K562 (cell line): ENCODE measurements around the gene CRTC3. TPM values are rescaled to one million over a fixed set of nuclear protein-coding genes. Genes with fewer than 3 reads are reported as not detected.

Experiments used
- ATAC-seq: fragments of 200-7000 bp; cut with Tn5 transposase; 3 replicates; pipeline ENCODE4 v1.9.1; 2020; ENCODE audit warnings: moderate library complexity
- BruUV-seq: library from RNA; stranded (reverse); fragments of 400-500 nt; replicated peaks from 2 replicates; lab custom pipeline; 2021; lab: Mats Ljungman, UMichigan
- CTCF ChIA-PET: fragments of 300-600 bp; formaldehyde crosslinking; extraction: SDS; loops from one replicate; lab custom pipeline; 2021; ENCODE audit warnings: low intra/inter-chr PET ratio; lab: Yijun Ruan, JAX
- POLR2A ChIA-PET: fragments of 300-600, 350-650 bp; sonication (Branson Sonifier 250); formaldehyde crosslinking; extraction: SDS; loops from one replicate; lab custom pipeline; 2021; ENCODE audit warnings: antibody characterized with exemption, inconsistent platforms; lab: Yijun Ruan, JAX
- DNase-seq, 4 experiments: peaks; one replicate each; pipeline versions ENCODE4 v3.0.0 to v3.0.0-alpha.2; 2011 to 2018; ENCODE audit warnings: low spot score in 3 of 4, mixed read lengths in 3 of 4; ENCODE audit errors: extremely low read depth in 1 of 4
- FAIRE-seq: peaks from 2 replicates; lab custom pipeline; 2011; peaks lifted over from hg19 to GRCh38; lab: Jason Lieb, UNC
- H2AFZ ChIP-seq: 2 replicates; pipeline ENCODE4 v1.6.0; 2011; ENCODE audit warnings: low read depth, low read length, control low read depth, inconsistent platforms
- H3K27ac ChIP-seq: fragments of 200-600 bp; 3 replicates; pipeline ENCODE4 v1.8.0; 2011; ENCODE audit warnings: low read depth, mild to moderate bottlenecking, control low read depth, inconsistent platforms, low read length, moderate library complexity, mixed read lengths; ENCODE audit errors: extremely low read depth
- H3K27me3 ChIP-seq, 2 experiments: fragments of 300-600 bp in 1 of 2; 2 replicates in 1 of 2; 3 replicates in 1 of 2; pipeline versions ENCODE4 v1.6.0 to v1.8.0; 2011; ENCODE audit warnings: inconsistent platforms in 2 of 2, low read length in 2 of 2, mild to moderate bottlenecking in 1 of 2, mixed read lengths in 1 of 2, moderate library complexity in 1 of 2; ENCODE audit not compliant: control insufficient read depth in 2 of 2, insufficient read depth in 2 of 2
- H3K36me3 ChIP-seq: fragments of 300-600 bp; 3 replicates; pipeline ENCODE4 v1.8.0; 2011; ENCODE audit warnings: mild to moderate bottlenecking, low read length, inconsistent platforms; ENCODE audit not compliant: control insufficient read depth, insufficient read depth
- H3K4me1 ChIP-seq, 2 experiments: fragments of 200-600 bp in 1 of 2; replicated peaks in 1 of 2; 2 replicates in 1 of 2; 3 replicates in 1 of 2; pipeline versions ENCODE4 v1.5.1 to v1.8.0; 2011; ENCODE audit warnings: inconsistent platforms in 2 of 2, low read length in 2 of 2, mild to moderate bottlenecking in 1 of 2, mixed read lengths in 1 of 2, moderate library complexity in 1 of 2; ENCODE audit not compliant: control insufficient read depth in 2 of 2, insufficient read depth in 2 of 2
- H3K4me2 ChIP-seq: 2 replicates; pipeline ENCODE4 v1.6.1; 2011; ENCODE audit warnings: low read length, control low read depth, inconsistent platforms, mixed read lengths; ENCODE audit not compliant: insufficient read depth
- H3K4me3 ChIP-seq: fragments of 200-600 bp; sonication (generic), shearing (Covaris generic); 2 replicates; pipeline ENCODE4 v1.5.1; 2016; ENCODE audit warnings: control low read depth, inconsistent platforms
- H3K79me2 ChIP-seq: fragments of 200-600 bp; 3 replicates; pipeline ENCODE4 v1.8.0; 2011; ENCODE audit warnings: low read length, inconsistent platforms; ENCODE audit not compliant: control insufficient read depth, insufficient read depth
- H3K9ac ChIP-seq, 2 experiments: 2 replicates each; pipeline versions ENCODE4 v1.6.0 to v1.6.1; 2011; ENCODE audit warnings: low read depth in 2 of 2, low read length in 2 of 2, control low read depth in 1 of 2, inconsistent platforms in 1 of 2, mild to moderate bottlenecking in 1 of 2, mixed read lengths in 1 of 2; ENCODE audit not compliant: insufficient read depth in 1 of 2
- H3K9me1 ChIP-seq: one replicate; pipeline ENCODE4 v1.6.0; 2011; ENCODE audit warnings: inconsistent platforms, mild to moderate bottlenecking, low read length, moderate library complexity; ENCODE audit not compliant: control insufficient read depth, insufficient read depth
- H3K9me3 ChIP-seq: replicated peaks from 2 replicates; pipeline ENCODE4 v1.5.1; 2011; ENCODE audit warnings: low read depth, low read length, inconsistent platforms; ENCODE audit not compliant: control insufficient read depth, insufficient read depth
- H4K20me1 ChIP-seq: replicated peaks from 2 replicates; pipeline ENCODE4 v1.6.1; 2011; ENCODE audit warnings: low read length, inconsistent platforms, mixed read lengths; ENCODE audit not compliant: control insufficient read depth, insufficient read depth
- ARNT ChIP-seq, 2 experiments: fragments of 450-650 bp; IDR thresholded peaks; 2 replicates each; pipeline ENCODE4 v1.6.1; 2016; ENCODE audit warnings: mild to moderate bottlenecking in 1 of 2
- CBX5 ChIP-seq: IDR thresholded peaks from 2 replicates; pipeline ENCODE4 v1.6.1; 2014; ENCODE audit warnings: low read depth, borderline replicate concordance
- CEBPB ChIP-seq: fragments of 450-650 bp; IDR thresholded peaks from 2 replicates; pipeline ENCODE4 v1.6.1; 2016; ENCODE audit warnings: missing genetic modification characterization, missing compliant biosample characterization
- KLF10 ChIP-seq: fragments of 250-450 bp; sonication (Bioruptor Pico); IDR thresholded peaks from 2 replicates; pipeline ENCODE4 v1.6.1; 2021; ENCODE audit warnings: matching md5 sums
- MCM2 ChIP-seq: fragments of 450-650 bp; IDR thresholded peaks from 2 replicates; pipeline ENCODE4 v1.6.1; 2017; ENCODE audit warnings: low read depth, mild to moderate bottlenecking
- MED1 ChIP-seq: sonication (generic); formaldehyde crosslinking; IDR thresholded peaks from 2 replicates; pipeline ENCODE4 v1.8.1; 2023; ENCODE audit warnings: missing genetic modification reagents, borderline replicate concordance
- SOX6 ChIP-seq: fragments of 450-650 bp; IDR thresholded peaks from 2 replicates; pipeline ENCODE4 v1.6.1; 2014; ENCODE audit warnings: mild to moderate bottlenecking
- STAG1 ChIP-seq: sonication (generic); formaldehyde crosslinking; IDR thresholded peaks from 2 replicates; pipeline ENCODE4 v1.5.0; 2020; ENCODE audit warnings: missing genetic modification reagents, borderline replicate concordance
- ZBTB7A ChIP-seq: IDR thresholded peaks from 2 replicates; pipeline ENCODE4 v1.6.1; 2011; ENCODE audit warnings: low read depth, mild to moderate bottlenecking, low read length, moderate library complexity, borderline replicate concordance; ENCODE audit not compliant: control insufficient read depth
- ZC3H4 ChIP-seq: sonication (generic); formaldehyde crosslinking; IDR thresholded peaks from 2 replicates; pipeline ENCODE4 v1.9.0; 2021; ENCODE audit warnings: missing genetic modification reagents, borderline replicate concordance
- ZNF184 ChIP-seq: sonication (generic); formaldehyde crosslinking; IDR thresholded peaks from 2 replicates; pipeline ENCODE4 v1.5.0; 2020; ENCODE audit warnings: missing genetic modification reagents
- ZNF224 ChIP-seq: sonication (generic); formaldehyde crosslinking; IDR thresholded peaks from 2 replicates; pipeline ENCODE4 v1.8.0; 2022; ENCODE audit warnings: mild to moderate bottlenecking, missing genetic modification reagents
- ZNF740 ChIP-seq, 3 experiments: fragments of 200-800 bp in 1 of 3; sonication (Bioruptor generic) in 1 of 3; sonication (generic) in 1 of 3; formaldehyde crosslinking in 1 of 3; IDR thresholded peaks; 2 replicates each; pipeline versions ENCODE4 v1.6.1 to v1.8.0; 2016 to 2022; ENCODE audit warnings: mild to moderate bottlenecking in 2 of 3, missing compliant biosample characterization in 2 of 3, missing genetic modification characterization in 2 of 3, missing genetic modification reagents in 1 of 3
- ZNF77 ChIP-seq: fragments of 250-450 bp; sonication (Bioruptor Pico); IDR thresholded peaks from 2 replicates; pipeline ENCODE4 v1.5.0; 2020
- WGBS: fragments of 100-300 bp; shearing (Covaris generic); methylation state at CpG from one replicate; pipeline ENCODE4 v1.1.6; 2016; ENCODE audit warnings: low coverage, mixed read lengths; ENCODE audit not compliant: insufficient coverage; ENCODE audit errors: missing lambda C conversion rate; 5-methylcytosine and 5-hydroxymethylcytosine counted together
- in situ Hi-C: fragments of 300-500 bp; cut with MboI; formaldehyde crosslinking; loops from 4 replicates; pipeline ENCODE4 v1.15.0; 2018; ENCODE audit warnings: inconsistent platforms, mixed read lengths
- intact Hi-C: fragments of 100-400 bp; cut with micrococcal nuclease; formaldehyde crosslinking; loops from 2 replicates; pipeline ENCODE4 v1.14.2; 2022
- polyA plus RNA-seq, 8 experiments: library from polyadenylated mRNA; depleted of rRNA in 4 of 8; stranded (reverse) in 5 of 8; unstranded in 3 of 8; fragments of >200 nt; fragmentation: Nextera tagmentation in 2 of 8; fragmentation: Illumina TruSeq in 1 of 8; extraction: Ambion mirVana in 2 of 8; extraction: Trizol in 1 of 8; gene quantifications; 2 replicates each; pipeline versions ENCODE4 v1.2.1 to v1.2.3, GENCODE V29; 2011 to 2014; ENCODE audit warnings: inconsistent platforms in 1 of 8, missing spikeins in 1 of 8
- total RNA-seq, 7 experiments: library from RNA; depleted of rRNA in 6 of 7; stranded (reverse); fragments of >200 nt in 6 of 7; fragmentation: Illumina TruSeq in 2 of 7; extraction: Trizol in 2 of 7; gene quantifications; 2 replicates each; pipeline versions ENCODE4 v1.2.1 to v1.2.3, GENCODE V29; 2011 to 2021; ENCODE audit warnings: low replicate concordance in 1 of 7

The CRTC3 gene
- total and polyA plus RNA-seq, 9 of the 15 experiments (the other 6 are each of a cell fraction or from before 2014, with no cell fraction given): 1.2 to 19.0 (median 11.6) TPM

DNA sequence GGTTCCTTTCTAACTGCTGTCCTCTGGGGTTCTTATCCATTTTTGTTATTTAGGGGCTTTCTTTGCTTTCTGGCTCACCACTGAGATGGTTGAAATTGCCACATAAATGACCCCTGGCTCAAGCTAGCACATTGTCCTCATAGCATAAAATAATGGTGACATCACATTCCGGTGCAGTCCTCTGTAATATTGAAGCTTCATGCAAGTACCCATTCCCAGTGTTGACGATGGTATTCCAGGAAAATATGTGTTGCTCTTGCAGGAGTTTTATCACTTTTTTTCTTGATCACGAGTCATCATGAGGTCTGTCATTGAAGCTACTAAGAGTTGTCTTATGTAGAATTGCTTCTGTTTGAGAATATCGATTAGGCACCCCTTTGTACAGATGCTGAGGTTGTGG, 56.1 kb downstream of the CRTC3 start:
- Histone ChIP-seq H3K79me2 (no peaks in the 10 kb centered on the region), H3K9me1 (no peaks in the 10 kb centered on the region), H3K27me3 (no peaks in the 10 kb centered on the region), H4K20me1 (no peaks in the 10 kb centered on the region), H3K4me1 (peaks cover 0 to 4% of the 10 kb centered on the region in 2 experiments; a peak in 2 of 5 replicates), H3K27ac (no peak overlapping the region), H2AFZ (no peak overlapping the region), H3K9me3 (no peaks in the 10 kb centered on the region), H3K36me3 (no peaks in the 10 kb centered on the region), H3K4me3 (no peak overlapping the region), H3K4me2 (no peak overlapping the region), H3K9ac (no peak overlapping the region)
- ChIA-PET POLR2A (interaction anchor here (1.2 to 2.3 kb wide), 4 partner anchors 9 to 15 kb away, joined by 3 to 11 read pairs (median 6); no protein-coding TSS in a partner anchor), CTCF (no interaction called here)
- ATAC-seq: no peak
- in situ Hi-C loops (no loop called here), intact Hi-C loops (no loop called here)
- DNase-seq: no peak
- WGBS: 52% methylated on average over 4 of the region's 4 CpGs
- TF ChIP-seq MED1 (CRISPR knock-in tag) (no peak), MCM2 (no peak), ZNF224 (CRISPR knock-in tag) (no peak), ZNF740 (CRISPR knock-in tag; IDR thresholded peaks at IDR 0.05) (no peak), ZNF740 (tag; IDR thresholded peaks at IDR 0.05) (no peak), CBX5 (no peak), CEBPB (tag) (no peak), KLF10 (CRISPR knock-in tag) (no peak), ZC3H4 (CRISPR knock-in tag) (no peak), ZNF184 (CRISPR knock-in tag) (no peak), SOX6 (no peak), ARNT (IDR thresholded peaks at IDR 0.05) (no peak), STAG1 (no peak), ZBTB7A (no peak), ZNF77 (no peak)
- BruUV-seq: no TSS peak
- no peak for FAIRE-seq
